ENCODE results near the gene CLSTN2.

CLSTN2 gene

DNA sequence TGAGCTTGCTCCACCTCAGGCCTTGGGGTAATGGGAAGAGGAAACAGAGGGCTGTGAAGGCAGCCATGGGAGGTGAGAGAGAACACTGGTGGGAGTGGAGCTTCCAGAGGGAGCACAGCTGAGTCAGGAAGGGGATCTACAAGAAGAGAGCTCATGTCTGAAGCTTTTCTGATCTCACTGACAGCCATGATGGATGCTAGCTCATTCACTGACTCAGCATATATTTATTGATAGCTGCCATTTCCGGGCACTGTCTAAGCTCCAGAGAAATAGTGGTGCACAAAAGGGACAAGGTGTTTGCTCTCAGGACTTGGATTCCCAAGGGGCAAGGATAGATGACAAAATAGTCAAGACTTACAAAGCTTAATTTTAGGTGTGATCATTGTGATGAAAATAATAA is 218.8 kb downstream of the CLSTN2 start:
- no peak for DNase-seq

DNA sequence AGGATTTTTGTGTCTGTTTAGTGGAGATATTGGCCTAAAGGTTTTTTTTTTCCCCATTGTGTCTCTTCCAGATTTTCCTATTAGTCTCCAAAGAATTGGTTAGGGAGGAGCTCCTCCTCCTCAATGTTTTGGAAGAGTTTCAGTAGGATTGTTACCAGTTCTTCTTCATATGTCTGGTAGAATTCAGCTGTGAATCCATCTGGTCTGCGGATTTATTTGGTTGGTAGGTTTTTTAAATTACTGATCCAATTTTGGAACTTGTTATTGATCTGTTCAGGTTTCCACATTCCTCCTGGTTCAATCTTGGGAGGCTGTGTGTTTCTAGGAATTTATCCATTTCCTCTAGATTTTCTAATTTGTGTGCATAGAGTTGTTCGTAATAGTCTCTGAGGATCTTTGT is 222.2 kb downstream of the CLSTN2 start:
- DNase-seq: no peak

DNA sequence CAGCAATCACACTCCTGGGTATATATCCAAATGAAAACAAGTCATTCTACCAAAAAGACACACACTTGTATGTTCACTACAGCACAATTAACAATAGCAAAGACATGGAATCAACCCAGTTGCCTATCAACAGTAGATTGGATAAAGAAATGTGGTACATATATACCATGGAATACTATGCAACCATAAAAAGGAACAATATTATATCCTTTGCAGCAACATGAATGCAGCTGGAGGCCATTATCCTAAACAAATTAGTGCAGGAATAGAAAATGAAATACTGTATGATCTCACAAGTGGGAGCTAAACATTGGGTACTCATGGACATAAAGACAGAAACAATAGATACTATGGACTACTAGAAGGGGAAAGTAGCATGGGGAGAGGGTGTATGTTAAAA is 224.7 kb downstream of the CLSTN2 start:
- no peak for DNase-seq

DNA sequence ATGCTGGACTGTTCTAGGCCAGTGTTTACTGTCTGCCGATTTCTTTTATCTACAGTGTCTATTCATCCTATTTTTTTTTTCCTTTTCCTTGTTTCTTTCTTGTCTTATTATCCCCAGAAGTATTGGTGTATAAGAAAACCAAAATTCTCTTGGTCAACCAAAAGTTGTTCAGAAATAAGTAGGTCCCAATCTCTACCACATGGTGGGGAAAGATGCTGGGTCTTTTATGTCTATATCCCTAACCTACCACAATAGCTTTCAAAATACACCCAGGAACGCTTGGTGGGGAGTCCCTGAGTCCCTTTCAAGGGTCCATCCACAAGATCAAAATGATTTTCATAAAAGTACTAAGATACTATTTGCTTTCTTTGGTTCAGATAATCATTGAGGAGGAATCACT is 225.6 kb downstream of the CLSTN2 start:
- no peak for DNase-seq

DNA sequence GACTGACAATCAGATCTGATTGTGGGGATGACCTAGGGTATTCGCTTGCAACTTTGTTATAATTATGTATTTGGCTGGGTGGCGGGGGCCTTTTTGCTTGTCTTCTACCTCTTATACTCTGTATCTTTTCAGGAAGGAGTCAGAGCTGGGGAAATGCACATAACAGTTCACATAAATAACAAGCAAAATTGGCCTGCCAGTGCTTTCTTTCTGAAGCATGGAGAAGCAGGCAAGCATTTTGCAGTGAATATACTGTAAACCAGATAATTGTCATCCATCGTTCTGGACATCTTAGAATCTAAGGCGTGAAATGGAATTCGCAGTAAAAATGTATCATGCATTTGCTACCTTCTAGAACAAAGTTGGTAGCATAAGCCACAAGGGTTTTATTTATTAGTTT is 227.6 kb downstream of the CLSTN2 start:
- DNase-seq: no peak

DNA sequence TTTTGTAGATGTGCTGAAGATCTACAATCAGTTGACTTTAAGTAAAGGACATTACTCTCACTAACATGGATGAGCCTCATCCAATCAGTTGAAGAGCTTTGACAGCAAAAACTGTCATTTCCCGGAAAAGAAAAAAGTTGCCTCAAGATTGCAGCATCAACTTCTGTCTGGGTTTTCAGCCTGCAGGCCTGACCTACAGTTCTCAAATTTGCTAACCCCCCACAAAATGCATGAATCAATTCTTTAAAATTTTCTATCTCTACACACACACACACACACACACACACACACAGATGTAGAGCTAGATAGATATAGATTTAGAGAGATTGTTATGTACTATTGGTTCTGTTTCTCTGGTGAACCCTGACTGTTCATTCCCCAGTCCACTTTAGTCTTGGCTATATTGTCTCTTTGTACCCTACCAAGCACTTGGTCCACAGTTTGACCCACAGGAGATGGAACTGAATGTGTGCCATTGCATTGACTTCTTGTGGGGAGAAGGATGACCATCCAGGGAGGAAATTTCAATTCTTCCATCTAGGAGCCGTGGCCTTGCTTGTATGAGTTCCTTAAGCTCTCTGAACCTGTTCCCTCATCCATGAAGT is 228.3 kb downstream of the CLSTN2 start:
- no peak for DNase-seq

DNA sequence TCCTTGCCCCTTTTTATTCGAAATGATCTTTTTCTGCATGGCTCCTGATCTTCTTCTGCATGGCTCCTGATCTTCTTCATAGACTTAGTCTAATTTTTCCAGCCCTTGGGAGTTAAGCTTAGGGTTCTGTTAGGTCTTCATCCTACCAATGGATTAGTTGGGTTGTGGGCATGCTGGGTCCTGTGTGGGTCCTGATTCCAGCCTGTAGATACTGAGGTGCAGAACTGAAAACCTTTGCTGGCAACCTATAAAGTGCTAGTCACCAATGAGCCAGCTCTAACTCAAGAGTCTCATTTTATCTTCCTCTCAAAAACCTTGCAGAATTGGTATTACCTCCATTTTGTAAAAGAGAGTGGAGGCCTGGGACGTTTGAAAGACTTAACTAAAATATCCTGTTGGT is 229.2 kb downstream of the CLSTN2 start:
- no peak for DNase-seq

DNA sequence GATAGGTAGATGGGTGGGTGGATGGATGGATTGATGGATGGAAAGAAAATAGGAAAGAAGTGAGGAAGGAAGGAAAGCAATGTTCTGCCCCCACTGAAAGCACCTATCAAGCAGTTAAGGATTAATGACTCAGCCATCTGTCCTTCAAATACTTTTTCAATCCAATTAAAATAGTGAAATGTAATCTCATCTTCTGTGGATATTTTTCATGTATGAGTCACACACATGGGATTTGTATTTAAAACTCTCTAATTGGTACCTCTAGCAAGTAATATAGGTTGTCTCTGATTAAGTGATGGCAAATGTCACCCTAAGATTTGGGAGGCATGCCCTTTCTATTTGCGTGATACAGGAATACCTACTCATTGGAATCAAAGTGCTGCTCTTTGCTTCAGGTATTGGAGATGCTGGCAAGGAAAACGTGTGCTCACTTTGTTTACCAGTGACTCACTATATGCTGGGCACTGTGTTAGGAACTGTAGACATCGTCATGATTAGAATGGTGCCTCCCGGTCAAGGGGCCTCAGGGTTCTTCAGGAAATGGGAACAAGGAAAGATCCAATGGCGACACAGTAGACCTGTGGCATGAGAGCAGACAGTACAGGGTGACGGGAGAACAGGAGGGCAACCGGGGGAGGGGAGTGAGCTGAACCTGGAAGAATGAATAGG is 230.1 kb downstream of the CLSTN2 start:
- no peak for DNase-seq

DNA sequence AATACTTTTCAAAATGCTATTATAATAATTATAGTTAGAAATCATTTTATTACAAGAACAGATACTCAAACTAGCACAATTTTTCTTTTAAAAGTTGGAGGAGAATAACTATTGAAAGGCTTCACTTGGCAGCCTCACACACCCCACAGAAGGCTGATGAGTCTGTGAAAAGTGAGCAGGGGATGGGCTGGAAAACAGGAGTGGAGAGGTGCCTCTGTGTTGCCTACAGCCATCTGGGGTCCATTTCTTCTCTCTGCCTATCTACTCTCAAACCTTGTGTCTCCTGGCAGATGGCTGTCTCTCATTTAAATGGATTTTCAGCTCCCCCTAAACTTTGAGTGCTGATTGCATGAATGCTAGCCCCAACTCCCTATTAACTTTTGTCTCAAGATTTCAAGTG is 230.8 kb downstream of the CLSTN2 start:
- DNase-seq: no peak

DNA sequence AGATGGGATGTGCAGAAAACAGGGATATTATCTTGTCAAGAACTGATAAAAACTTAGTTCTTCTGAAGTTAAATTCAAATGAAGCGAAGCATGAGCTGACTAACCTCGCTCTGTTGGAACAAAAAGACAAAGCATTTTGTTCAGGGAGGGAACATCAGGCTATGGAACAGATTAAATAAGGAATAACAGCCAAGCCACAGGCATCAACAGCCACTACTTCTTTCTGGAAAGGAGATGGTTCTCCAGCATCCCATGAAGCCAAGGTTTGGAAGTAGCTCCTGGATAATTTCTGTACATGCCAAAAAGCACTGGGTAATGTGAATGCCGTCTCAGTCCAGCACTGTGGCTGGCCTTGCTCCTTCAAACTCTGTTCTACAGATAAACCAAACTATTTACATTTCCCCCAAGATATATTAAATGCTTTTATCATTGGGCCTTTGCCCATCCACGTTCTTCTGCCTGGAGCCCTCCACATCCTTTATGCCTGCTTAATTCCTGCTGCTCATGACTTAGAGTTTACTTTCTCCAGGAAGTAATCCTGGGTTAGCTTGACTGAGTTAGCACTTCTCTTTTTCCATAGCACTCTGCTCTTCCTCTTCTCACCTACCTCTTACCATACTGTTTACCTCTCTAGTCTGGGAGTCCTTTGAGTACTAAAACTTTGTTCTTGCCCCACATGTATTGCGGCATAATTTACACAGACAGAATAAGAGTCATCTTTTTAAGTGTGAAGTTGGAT is 232.0 kb downstream of the CLSTN2 start:
- DNase-seq: no peak

DNA sequence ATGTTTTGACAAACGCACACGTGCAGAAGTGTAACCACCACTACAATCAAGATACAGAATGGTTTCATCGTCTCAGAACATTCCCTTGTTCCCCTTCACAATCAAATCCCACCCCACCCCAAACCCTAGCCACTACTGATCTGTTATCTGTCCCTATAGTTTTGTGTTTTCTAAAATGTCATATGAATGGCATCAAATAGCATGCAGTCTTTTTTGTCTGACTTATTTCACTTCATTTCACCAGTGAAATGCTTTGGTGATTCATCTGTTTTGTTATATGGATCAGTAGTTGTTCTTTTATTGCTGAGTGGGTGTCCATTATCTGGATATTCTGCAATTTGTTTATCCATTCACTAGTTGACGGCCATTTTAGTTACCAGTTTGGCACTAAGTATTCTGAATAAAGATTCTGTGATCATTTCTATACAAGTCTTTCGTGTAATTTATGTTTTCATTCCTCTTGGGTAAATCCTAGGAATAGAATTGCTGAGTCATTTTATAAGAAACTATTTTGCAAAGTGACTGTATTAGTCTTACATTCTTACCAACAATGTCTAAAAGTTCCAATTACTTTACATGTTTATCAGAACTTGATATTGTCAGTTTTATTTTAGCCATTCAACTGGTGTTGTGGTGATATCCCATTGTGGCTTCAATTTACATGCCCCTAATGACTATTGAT is 232.8 kb downstream of the CLSTN2 start:
- no peak for DNase-seq

DNA sequence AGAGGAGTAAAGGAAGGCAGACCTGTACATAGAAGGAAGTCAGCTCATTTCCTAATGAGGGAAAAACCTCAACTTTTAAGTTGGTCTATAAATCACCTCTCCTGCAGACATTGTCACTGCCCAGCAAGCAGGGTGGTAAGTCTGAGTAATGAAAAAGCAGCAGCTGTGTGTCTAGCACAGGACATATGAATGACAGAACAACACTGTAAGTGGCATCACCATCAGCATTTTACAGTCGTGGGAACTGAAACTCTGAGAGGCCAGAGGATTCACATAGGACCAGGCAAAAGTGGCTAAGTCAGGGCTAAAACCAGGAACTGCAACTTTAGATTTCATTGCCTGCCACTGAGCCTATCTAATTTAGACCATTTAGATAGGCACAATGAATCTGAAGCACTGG is 235.6 kb downstream of the CLSTN2 start:
- no peak for DNase-seq

DNA sequence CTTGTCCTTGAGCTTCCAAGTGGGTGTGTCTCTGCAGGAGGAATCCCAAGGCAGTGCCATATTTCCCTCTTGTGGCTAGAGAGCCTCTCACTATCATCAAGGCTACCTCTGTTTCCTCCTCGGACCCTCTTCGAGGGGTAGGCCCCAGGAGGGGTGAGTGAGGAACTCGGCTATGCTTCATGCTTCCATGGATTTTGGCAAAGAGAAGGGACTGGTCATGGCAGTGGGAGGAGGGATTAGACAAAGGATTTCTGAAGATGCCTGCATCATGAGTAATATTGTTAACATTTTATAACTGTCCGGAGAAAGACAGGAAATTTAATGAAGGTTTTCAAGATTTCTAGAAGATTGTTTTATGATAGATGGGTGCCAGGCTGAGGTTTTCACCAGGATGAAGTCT is 241.5 kb downstream of the CLSTN2 start:
- DNase-seq: no peak

DNA sequence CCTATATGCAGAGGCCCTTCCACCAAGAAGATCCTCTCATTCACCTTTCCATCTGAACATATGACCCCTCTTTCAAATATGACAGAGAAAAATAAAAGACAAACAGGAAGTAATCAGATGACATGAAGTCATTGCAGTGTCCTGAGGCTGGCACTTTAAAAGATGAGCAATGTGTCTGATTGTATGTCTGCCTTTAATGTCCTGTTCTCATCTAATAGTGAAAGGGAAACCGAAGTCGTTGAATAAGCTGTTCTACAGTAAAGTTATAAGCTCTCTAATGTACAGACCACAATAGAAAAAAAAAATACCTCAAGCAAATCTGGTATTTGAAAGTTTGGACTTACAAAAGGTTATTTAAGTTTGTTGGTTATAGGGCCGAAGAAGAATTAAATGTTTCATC is 243.0 kb downstream of the CLSTN2 start:
- DNase-seq: no peak

DNA sequence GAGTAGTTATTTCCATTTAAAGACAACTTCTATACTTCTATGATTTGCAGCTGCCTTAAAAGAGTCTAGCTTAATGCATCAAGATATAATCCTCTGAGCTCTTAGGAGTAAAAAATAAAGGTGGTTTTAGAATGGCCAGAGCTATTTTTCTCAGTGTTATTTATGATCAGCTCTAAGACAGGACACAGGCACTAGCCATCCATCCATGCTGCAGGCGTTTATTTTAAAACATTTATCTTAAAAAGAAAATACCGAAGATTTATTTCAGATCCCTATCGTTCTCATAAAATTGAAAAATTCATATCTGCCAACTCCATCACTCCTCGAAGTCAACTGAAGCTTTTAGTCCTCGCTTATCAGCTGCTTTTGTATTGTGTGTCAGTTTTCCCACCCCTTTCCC is 243.5 kb downstream of the CLSTN2 start:
- no peak for DNase-seq

DNA sequence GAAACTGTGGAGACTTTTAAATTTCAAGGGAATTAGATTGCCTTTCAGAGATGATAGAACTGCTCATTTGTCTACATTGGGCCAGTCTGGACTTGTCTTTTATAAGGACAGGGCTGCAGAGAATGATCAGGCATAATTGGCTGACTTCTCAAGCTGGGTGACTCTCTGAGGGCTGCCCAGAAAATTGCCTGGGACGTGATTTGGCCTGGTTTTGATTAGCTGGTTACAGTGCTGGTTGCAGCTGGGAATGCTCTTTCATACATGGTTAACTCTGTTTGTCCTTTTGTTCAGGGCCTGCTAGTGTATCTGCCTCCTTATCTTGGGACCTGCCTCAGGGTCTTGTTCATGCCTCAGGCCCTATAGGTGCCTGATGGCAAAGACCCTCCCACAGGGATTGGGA is 245.6 kb downstream of the CLSTN2 start:
- no peak for DNase-seq

DNA sequence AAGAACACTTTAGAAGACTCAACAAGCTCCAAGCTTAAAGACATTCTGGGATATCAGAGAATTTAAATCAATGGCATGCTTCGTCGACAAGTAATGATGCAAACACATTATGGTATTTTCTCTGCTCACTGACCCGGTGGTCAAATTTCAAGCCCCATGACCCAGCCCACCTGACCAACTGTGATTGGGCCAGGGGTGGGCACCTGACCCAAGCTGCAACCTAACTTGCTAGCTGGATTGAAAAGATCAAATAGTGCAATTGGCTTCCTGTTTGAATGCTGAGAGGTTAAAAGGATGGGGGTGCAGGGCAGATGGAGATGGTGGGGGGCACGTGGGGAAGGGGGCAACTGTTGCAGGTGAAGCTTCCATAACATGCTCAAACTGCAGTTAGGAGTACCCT is 250.4 kb downstream of the CLSTN2 start:
- DNase-seq: no peak

DNA sequence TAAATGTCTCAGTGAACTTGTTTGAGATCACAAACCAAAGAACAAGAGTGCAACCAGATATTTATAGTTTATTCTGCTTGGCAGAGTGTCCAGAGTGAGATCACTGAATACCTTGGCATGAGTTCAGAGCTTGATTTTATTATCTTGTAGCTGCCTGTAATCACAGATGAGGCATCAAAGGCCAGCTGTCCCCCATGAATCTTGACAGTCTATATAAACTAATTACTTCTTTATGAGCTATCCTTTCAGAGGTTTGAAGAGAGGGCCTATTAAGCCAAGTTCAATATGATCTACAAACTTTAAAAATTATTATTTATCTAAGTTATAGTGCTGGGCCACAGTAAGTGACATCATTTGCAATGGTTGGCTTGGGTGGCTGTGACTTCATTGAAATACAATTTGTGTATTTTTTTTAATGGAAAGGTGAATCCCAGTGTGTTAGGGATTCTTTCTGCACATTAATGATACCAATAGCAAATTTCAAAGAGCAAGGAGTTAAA is 251.5 kb downstream of the CLSTN2 start:
- no peak for DNase-seq

DNA sequence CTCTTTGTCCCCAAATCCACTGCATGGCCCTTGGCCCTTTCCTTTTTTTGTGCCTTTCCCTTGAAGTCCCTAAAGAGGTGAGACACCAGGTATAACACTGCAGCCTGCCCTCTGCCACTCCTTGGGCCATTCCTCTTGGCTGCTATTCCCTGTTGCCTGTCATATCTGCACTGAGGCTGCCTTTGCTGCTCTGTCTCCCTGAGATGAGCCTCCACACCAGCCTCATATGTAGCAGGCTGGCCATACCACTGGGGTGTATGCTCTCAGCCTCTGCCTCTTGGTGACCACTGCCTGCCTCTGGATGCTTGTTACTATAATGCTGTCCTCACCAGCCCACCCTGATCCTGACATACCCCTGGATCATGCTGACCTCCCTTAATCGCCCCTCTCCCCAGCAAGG is 252.0 kb downstream of the CLSTN2 start:
- no peak for DNase-seq

DNA sequence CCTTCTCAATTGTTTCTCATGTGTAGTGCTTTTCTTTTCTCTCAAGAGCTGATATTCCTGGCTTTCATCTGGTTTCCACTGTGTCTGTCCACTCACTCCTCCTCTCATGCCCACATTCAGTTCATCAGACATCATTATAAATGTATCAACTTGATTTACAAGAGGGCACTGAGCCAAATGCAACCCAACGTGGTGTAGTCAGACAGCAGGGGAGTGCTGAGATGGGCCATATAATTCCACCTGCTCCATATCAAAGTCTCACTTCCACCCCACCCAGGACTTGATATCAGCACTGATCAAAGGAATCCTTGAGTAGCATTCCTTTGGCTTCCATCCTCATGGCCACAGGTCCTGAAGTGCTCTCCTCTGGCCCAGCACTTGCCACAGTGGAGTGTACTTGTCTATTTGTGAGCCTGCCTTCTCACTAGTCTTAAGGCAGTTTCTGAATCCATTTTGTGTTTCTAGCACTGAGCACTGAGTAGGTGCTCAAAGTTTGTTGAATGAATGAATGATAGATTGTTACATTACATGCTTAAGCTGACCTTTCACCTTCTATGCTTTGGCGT is 252.8 kb downstream of the CLSTN2 start:
- DNase-seq: no peak

DNA sequence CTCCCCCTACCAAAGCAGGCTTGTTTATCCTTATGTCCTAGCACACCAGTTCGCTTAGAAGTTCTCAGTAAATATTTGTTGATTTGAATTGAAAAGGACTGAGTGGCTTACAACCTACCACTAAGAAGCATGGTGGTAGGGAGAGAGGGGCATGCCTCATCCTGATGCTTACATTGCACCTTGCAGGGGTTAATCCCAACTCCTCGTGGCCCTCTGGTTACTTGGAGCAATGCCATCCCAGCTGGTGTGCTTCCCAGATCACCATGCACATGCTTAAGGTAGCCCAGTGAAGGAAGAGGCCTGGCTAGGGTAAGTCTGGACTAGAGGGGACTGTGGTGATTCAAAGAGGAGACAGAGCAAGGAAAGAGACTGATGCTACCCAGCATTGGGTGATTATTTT is 253.3 kb downstream of the CLSTN2 start:
- no peak for DNase-seq

DNA sequence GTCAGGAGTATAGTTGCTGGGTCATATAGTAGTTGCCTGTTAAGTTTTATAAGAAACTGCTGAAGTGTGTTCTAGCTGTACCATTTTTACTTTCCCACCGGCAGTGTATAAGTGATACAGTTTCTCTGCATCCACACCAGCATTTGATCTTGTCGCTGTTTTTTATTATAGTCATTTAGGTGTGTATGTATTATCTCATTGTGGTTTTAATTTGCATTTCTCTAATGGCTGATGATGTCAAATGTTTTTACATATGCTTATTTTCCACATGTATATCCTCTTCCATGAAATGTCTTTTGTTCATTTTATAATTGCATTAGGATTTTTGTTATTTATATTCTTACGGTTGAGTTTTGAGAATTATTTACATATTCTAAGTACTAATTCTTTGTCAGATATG is 254.3 kb downstream of the CLSTN2 start:
- no peak for DNase-seq

DNA sequence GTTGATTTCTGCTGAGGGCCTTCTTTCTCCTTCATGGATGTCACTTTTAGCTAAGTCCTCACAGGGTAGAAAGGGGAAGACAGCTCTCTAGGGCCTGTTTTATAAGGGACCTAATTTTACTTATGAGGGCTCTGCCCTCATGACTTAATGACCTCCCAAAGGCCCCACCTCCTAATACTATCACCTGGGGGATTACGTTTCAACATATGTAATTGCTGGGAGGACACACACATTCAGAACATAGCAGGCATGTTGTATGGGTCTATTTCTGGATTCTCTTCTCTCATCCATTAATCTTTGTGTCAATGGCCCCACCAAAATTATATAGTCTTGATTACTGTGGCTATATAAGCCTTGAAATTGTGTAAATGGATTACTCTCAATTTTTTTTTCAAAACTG is 255.0 kb downstream of the CLSTN2 start:
- DNase-seq: no peak

Data from hematopoietic multipotent progenitor cell treated with erythropoietin and hydrocortisone succinate and interleukin-3 and kit ligand, for 4 days (in vitro differentiated cells).